Natural killer cell (primary cell): ENCODE data around the gene ARAF. TPM values are rescaled to one million over a fixed set of nuclear protein-coding genes. Genes with fewer than 3 reads are reported as not detected.

Experiments
- ATAC-seq, 3 donors: fragments of 150-1000 bp in 2 of 3; fragments of 200-7000 bp in 1 of 3; cut with Tn5 transposase; 1 replicate in 1 of 3; 2 replicates in 2 of 3; pipeline ENCODE4 v1.10.0; 2021; ENCODE audit warnings: mild to moderate bottlenecking in 2 of 3, moderate library complexity in 2 of 3
- DNase-seq, 2 donors: peaks; one replicate each; pipeline versions ENCODE4 v3.0.0 to v3.0.0-alpha.2; 2013 to 2021; ENCODE audit warnings: mixed read lengths in 1 of 2
- H3K27ac ChIP-seq: one replicate; pipeline ENCODE4 v1.5.1; 2013; ENCODE audit warnings: mild to moderate bottlenecking, low read length
- H3K27me3 ChIP-seq: one replicate; pipeline ENCODE4 v1.6.1; 2013; ENCODE audit warnings: low read length; ENCODE audit not compliant: control insufficient read depth, insufficient read depth
- H3K36me3 ChIP-seq: one replicate; pipeline ENCODE4 v1.6.1; 2013; ENCODE audit warnings: low read length; ENCODE audit not compliant: control insufficient read depth, insufficient read depth
- H3K4me1 ChIP-seq: one replicate; pipeline ENCODE4 v1.6.1; 2013; ENCODE audit warnings: low read length; ENCODE audit not compliant: control insufficient read depth, insufficient read depth
- H3K4me3 ChIP-seq: one replicate; pipeline ENCODE4 v1.5.1; 2013; ENCODE audit warnings: low read length
- H3K9me3 ChIP-seq: one replicate; pipeline ENCODE4 v1.6.1; 2013; ENCODE audit warnings: low read length; ENCODE audit not compliant: control insufficient read depth, insufficient read depth
- H3K27ac Mint-ChIP-seq, 2 donors: one replicate each; pipeline ENCODE4 v1.8.0; 2022; ENCODE audit warnings: mild to moderate bottlenecking in 2 of 2, mixed read lengths in 2 of 2, moderate library complexity in 1 of 2
- H3K27me3 Mint-ChIP-seq, 2 donors: one replicate each; pipeline ENCODE4 v1.8.0; 2022; ENCODE audit warnings: low read depth in 2 of 2, mixed read lengths in 2 of 2
- H3K36me3 Mint-ChIP-seq: one replicate; pipeline ENCODE4 v1.8.0; 2022; ENCODE audit warnings: mixed read lengths
- H3K4me1 Mint-ChIP-seq, 2 donors: one replicate each; pipeline ENCODE4 v1.8.0; 2022; ENCODE audit warnings: mixed read lengths in 2 of 2
- H3K4me3 Mint-ChIP-seq: one replicate; pipeline ENCODE4 v1.8.0; 2022; ENCODE audit warnings: mild to moderate bottlenecking, moderate library complexity, mixed read lengths
- H3K9me3 Mint-ChIP-seq, 2 donors: one replicate each; pipeline ENCODE4 v1.8.0; 2022; ENCODE audit warnings: mixed read lengths in 2 of 2
- WGBS: methylation state at CpG from one replicate; pipeline ENCODE4 v1.1.7; 2013; ENCODE audit warnings: missing lambda C conversion rate; ENCODE audit not compliant: insufficient coverage; 5-methylcytosine and 5-hydroxymethylcytosine counted together
- intact Hi-C: fragments of 100-400 bp; cut with micrococcal nuclease; formaldehyde crosslinking; loops from one replicate; pipeline ENCODE4 v1.14.2; 2022
- total RNA-seq, 4 donors: library from RNA; stranded (reverse); fragments of 120-200 nt in 1 of 4; gene quantifications; one replicate each; pipeline versions ENCODE4 v1.2.3 to v1.2.4, GENCODE V29; 2013 to 2022
- TF ChIP-seq, protein P1 (sequence below): fragments of 200-600 bp; IDR thresholded peaks from one replicate; pipeline ENCODE4 v1.8.0; 2022; ENCODE audit warnings: antibody characterized with exemption

ARAF gene
- total RNA-seq, 3 donors from 2014 or later (not counting 1 experiment from before 2014, with no cell fraction given): 162 to 173 (median 169) TPM

DNA sequence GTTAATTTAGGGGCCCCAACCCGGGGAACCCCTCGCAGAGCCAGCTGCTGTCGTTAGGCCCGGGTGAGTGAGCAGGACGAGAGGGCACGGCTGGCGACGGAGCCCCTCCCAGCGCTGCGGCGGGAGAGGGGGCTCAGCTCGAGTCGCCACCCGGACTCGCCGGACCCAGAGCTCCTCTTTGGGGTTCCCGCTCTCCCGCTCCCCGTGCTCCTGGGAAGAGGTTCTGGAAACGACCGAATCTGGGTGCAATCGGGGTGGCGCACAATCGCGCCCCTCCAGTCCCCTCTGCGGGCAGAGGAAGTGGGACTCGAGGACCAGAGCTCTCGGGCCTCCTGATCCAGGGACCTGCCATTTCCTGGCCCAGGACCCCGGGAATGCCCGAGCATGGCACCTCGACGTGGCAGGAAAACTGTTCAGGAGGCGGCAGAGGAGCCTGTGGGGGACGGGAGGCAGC, 37.3 kb upstream of the ARAF start:
- Mint-ChIP-seq H3K4me1 (no peaks in the 10 kb centered on the region), H3K36me3 (no peaks in the 10 kb centered on the region), H3K4me3 (peak overlapping the region; percentile 74), H3K27ac (peak overlapping the region in 1 of 2 donors; percentile 51), H3K27me3 (no peaks in the 10 kb centered on the region), H3K9me3 (no peaks in the 10 kb centered on the region)
- H3K36me3 ChIP-seq: no peaks in the 10 kb centered on the region
- intact Hi-C loops: loop anchor here (1.0 to 10.0 kb wide), 2 partner anchors 139 to 330 kb away; partner anchors contain the start of gene UBA1
- WGBS: 4% methylated on average over 34 of the region's 34 CpGs
- TF ChIP-seq, protein P1, sequence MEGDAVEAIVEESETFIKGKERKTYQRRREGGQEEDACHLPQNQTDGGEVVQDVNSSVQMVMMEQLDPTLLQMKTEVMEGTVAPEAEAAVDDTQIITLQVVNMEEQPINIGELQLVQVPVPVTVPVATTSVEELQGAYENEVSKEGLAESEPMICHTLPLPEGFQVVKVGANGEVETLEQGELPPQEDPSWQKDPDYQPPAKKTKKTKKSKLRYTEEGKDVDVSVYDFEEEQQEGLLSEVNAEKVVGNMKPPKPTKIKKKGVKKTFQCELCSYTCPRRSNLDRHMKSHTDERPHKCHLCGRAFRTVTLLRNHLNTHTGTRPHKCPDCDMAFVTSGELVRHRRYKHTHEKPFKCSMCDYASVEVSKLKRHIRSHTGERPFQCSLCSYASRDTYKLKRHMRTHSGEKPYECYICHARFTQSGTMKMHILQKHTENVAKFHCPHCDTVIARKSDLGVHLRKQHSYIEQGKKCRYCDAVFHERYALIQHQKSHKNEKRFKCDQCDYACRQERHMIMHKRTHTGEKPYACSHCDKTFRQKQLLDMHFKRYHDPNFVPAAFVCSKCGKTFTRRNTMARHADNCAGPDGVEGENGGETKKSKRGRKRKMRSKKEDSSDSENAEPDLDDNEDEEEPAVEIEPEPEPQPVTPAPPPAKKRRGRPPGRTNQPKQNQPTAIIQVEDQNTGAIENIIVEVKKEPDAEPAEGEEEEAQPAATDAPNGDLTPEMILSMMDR: no peak
- H3K4me1 ChIP-seq: peaks cover 9% of the 10 kb centered on the region
- ATAC-seq: peak in 2 of 3 donors; percentile 32 to 39
- H3K9me3 ChIP-seq: no peaks in the 10 kb centered on the region
- peak overlapping the region; percentile 50 for H3K4me3 ChIP-seq
- H3K27me3 ChIP-seq: no peaks in the 10 kb centered on the region
- no peak for DNase-seq
- H3K27ac ChIP-seq: no peak overlapping the region

DNA sequence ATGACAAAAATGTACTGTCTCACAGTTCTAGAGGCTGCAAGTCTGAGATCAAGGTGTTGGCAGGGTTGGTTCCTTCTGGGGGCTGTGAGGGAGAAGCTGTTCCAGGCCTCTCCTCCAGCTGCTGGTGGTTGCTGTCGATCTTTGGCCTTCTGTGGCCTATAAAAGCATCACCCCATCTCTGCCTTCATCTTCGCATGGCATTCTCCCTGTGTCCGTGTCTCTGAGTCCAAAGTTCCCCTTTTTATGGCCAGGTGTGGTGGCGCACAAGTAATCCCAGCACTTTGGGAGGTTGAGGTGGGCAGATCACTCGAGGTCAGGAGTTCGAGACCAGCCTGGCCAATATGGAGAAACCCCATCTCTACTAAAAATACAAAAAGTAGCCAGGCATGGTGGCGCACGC, 31.5 kb upstream of the ARAF start:
- Histone ChIP-seq H3K9me3 (no peaks in the 10 kb centered on the region), H3K36me3 (no peaks in the 10 kb centered on the region), H3K27me3 (no peaks in the 10 kb centered on the region), H3K27ac (no peak overlapping the region), H3K4me3 (no peak overlapping the region), H3K4me1 (no peaks in the 10 kb centered on the region)
- H3K4me3 Mint-ChIP-seq: no peak overlapping the region
- intact Hi-C loops: loop anchor here (10.0 kb wide), 1 partner anchor 145 kb away; no protein-coding TSS in a partner anchor
- no peak for ATAC-seq
- H3K36me3 Mint-ChIP-seq: no peaks in the 10 kb centered on the region
- TF ChIP-seq, protein P1: no peak
- DNase-seq: no peak
- no peak overlapping the region for H3K27ac Mint-ChIP-seq
- no peaks in the 10 kb centered on the region for H3K4me1 Mint-ChIP-seq
- 86% methylated on average over 6 of the region's 8 CpGs for WGBS
- H3K9me3 Mint-ChIP-seq: no peaks in the 10 kb centered on the region
- no peaks in the 10 kb centered on the region for H3K27me3 Mint-ChIP-seq

DNA sequence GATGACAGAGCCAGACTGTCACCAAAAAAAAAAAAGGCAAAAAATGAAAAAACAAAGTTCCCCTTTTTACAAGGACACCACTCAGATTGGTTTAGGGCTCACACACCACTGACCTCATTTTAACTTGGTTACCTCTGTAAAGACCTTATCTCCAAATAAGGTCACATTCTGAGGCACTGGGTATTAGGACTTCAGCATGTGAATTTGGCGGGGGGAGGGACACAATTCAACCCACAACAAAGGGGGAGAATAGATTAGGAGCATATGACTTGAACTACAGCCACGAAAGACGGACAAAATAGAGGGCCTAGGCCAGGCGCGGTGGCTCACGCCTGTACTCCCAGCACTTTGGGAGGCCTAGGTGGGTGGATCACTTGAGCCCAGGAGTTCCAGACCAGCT, 31.0 kb upstream of the ARAF start:
- Histone ChIP-seq H3K27me3 (no peaks in the 10 kb centered on the region), H3K36me3 (no peaks in the 10 kb centered on the region), H3K4me1 (no peaks in the 10 kb centered on the region), H3K4me3 (no peak overlapping the region), H3K27ac (no peak overlapping the region), H3K9me3 (no peaks in the 10 kb centered on the region)
- TF ChIP-seq, protein P1: no peak
- intact Hi-C loops: no loop called here
- ATAC-seq (no peak), DNase-seq (no peak)
- Mint-ChIP-seq H3K4me3 (no peak overlapping the region), H3K27ac (peak overlapping the region in 1 of 2 donors; percentile 29), H3K27me3 (no peaks in the 10 kb centered on the region), H3K36me3 (no peaks in the 10 kb centered on the region), H3K4me1 (no peaks in the 10 kb centered on the region), H3K9me3 (no peaks in the 10 kb centered on the region)
- 77% methylated on average over 5 of the region's 6 CpGs for WGBS

DNA sequence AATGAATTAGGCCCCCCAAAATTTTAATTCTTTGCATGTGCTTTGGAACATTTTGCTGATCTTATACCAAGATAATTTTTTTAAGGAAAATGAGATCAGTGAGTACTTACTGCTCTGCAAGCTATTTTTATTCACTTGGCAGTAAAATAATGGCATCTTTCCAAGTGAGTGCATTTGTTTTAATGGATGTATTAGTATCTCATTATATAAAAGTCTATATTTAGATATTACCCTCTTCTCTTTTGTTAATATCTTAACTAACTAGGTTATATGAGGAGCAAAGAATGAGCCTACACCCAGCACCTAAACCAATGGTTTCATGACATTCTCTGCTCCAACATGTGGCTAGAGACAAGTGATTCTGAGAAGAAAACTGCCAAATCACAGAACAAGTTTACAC, 21.1 kb upstream of the ARAF start:
- Histone ChIP-seq H3K4me3 (no peak overlapping the region), H3K9me3 (no peaks in the 10 kb centered on the region), H3K36me3 (no peaks in the 10 kb centered on the region), H3K27ac (no peak overlapping the region), H3K27me3 (no peaks in the 10 kb centered on the region), H3K4me1 (peaks cover 6% of the 10 kb centered on the region)
- H3K36me3 Mint-ChIP-seq: no peaks in the 10 kb centered on the region
- TF ChIP-seq, protein P1: no peak
- no peaks in the 10 kb centered on the region for H3K9me3 Mint-ChIP-seq
- no peak overlapping the region for H3K27ac Mint-ChIP-seq
- no peak for ATAC-seq
- no peak for DNase-seq
- H3K4me1 Mint-ChIP-seq: peaks cover 0 to 5% of the 10 kb centered on the region in 2 donors
- H3K27me3 Mint-ChIP-seq: no peaks in the 10 kb centered on the region
- no peak overlapping the region for H3K4me3 Mint-ChIP-seq
- intact Hi-C loops: no loop called here
